HEK293 (cell line): ENCODE results near the gene GTF3C5.

Experiments
- AEBP2 ChIP-seq: fragments of 450-650 bp; formaldehyde crosslinking; IDR thresholded peaks from 2 replicates; pipeline ENCODE4 v1.5.1; 2016; ENCODE audit warnings: missing biosample characterization, missing genetic modification characterization, borderline replicate concordance
- BCL11A ChIP-seq: fragments of 450-650 bp; formaldehyde crosslinking; IDR thresholded peaks from 2 replicates; pipeline ENCODE4 v1.5.1; 2016; ENCODE audit warnings: low read depth, missing biosample characterization, missing genetic modification characterization
- BCL11B ChIP-seq: fragments of 450-650 bp; formaldehyde crosslinking; IDR thresholded peaks from 2 replicates; pipeline ENCODE4 v1.5.1; 2016; ENCODE audit warnings: low read depth, missing biosample characterization, missing genetic modification characterization
- GFI1B ChIP-seq: fragments of 450-650 bp; formaldehyde crosslinking; IDR thresholded peaks from 2 replicates; pipeline ENCODE4 v1.5.1; 2016; ENCODE audit warnings: missing biosample characterization, missing genetic modification characterization
- GLI4 ChIP-seq: fragments of 450-650 bp; formaldehyde crosslinking; IDR thresholded peaks from 2 replicates; pipeline ENCODE4 v1.5.1; 2016; ENCODE audit warnings: missing biosample characterization, missing genetic modification characterization
- GLIS2 ChIP-seq: fragments of 450-650 bp; formaldehyde crosslinking; IDR thresholded peaks from 2 replicates; pipeline ENCODE4 v1.5.1; 2016; ENCODE audit warnings: missing biosample characterization, missing genetic modification characterization
- IKZF3 ChIP-seq: fragments of 450-650 bp; IDR thresholded peaks from 2 replicates; pipeline ENCODE4 v1.5.0; 2018; ENCODE audit warnings: missing biosample characterization, mild to moderate bottlenecking, missing genetic modification characterization, moderate library complexity
- OVOL3 ChIP-seq: fragments of 450-650 bp; formaldehyde crosslinking; IDR thresholded peaks from 2 replicates; pipeline ENCODE4 v1.5.1; 2016; ENCODE audit warnings: missing biosample characterization, missing genetic modification characterization
- YY1 ChIP-seq: fragments of 450-650 bp; formaldehyde crosslinking; IDR thresholded peaks from 2 replicates; pipeline ENCODE4 v1.5.1; 2018; ENCODE audit warnings: missing biosample characterization, missing genetic modification characterization
- ZBTB11 ChIP-seq: fragments of 450-650 bp; formaldehyde crosslinking; conservative IDR thresholded peaks from 2 replicates; pipeline ENCODE4 v1.5.1; 2016; ENCODE audit warnings: low read depth, missing biosample characterization, missing genetic modification characterization
- ZBTB17 ChIP-seq: fragments of 450-650 bp; formaldehyde crosslinking; IDR thresholded peaks from 2 replicates; pipeline ENCODE4 v1.5.1; 2016; ENCODE audit warnings: missing biosample characterization, missing genetic modification characterization
- ZBTB26 ChIP-seq: fragments of 450-650 bp; formaldehyde crosslinking; optimal IDR thresholded peaks from 2 replicates; pipeline ENCODE3; 2016; ENCODE audit warnings: missing biosample characterization, mild to moderate bottlenecking, missing genetic modification characterization
- ZBTB8A ChIP-seq: fragments of 450-650 bp; formaldehyde crosslinking; IDR thresholded peaks from 2 replicates; pipeline ENCODE4 v1.5.1; 2016; ENCODE audit warnings: missing biosample characterization, missing genetic modification characterization
- ZEB2 ChIP-seq: fragments of 450-650 bp; formaldehyde crosslinking; IDR thresholded peaks from 2 replicates; pipeline ENCODE4 v1.5.1; 2016; ENCODE audit warnings: missing biosample characterization, missing genetic modification characterization
- ZFHX2 ChIP-seq: fragments of 450-650 bp; formaldehyde crosslinking; conservative IDR thresholded peaks from 2 replicates; pipeline ENCODE4 v1.5.1; 2016; ENCODE audit warnings: missing biosample characterization, missing genetic modification characterization
- ZNF132 ChIP-seq: fragments of 450-650 bp; formaldehyde crosslinking; IDR thresholded peaks from 2 replicates; pipeline ENCODE4 v1.5.1; 2017; ENCODE audit warnings: missing biosample characterization, missing genetic modification characterization, borderline replicate concordance
- ZNF140 ChIP-seq: fragments of 450-650 bp; formaldehyde crosslinking; IDR thresholded peaks from 2 replicates; pipeline ENCODE4 v1.5.1; 2016; ENCODE audit warnings: missing biosample characterization, missing genetic modification characterization
- ZNF157 ChIP-seq: fragments of 450-650 bp; formaldehyde crosslinking; IDR thresholded peaks from 2 replicates; pipeline ENCODE4 v1.5.1; 2016; ENCODE audit warnings: missing biosample characterization, missing genetic modification characterization
- ZNF174 ChIP-seq: fragments of 450-650 bp; formaldehyde crosslinking; IDR thresholded peaks from 2 replicates; pipeline ENCODE4 v1.5.0; 2017; ENCODE audit warnings: missing biosample characterization, mild to moderate bottlenecking, missing genetic modification characterization
- ZNF214 ChIP-seq: fragments of 450-650 bp; formaldehyde crosslinking; IDR thresholded peaks from 2 replicates; pipeline ENCODE4 v1.5.1; 2017; ENCODE audit warnings: missing biosample characterization, mild to moderate bottlenecking, missing genetic modification characterization, borderline replicate concordance
- ZNF239 ChIP-seq: fragments of 450-650 bp; formaldehyde crosslinking; IDR thresholded peaks from 2 replicates; pipeline ENCODE4 v1.5.1; 2016; ENCODE audit warnings: missing biosample characterization, missing genetic modification characterization
- ZNF24 ChIP-seq: fragments of 450-650 bp; formaldehyde crosslinking; IDR thresholded peaks from 2 replicates; pipeline ENCODE4 v1.5.1; 2016; ENCODE audit warnings: missing biosample characterization, missing genetic modification characterization
- ZNF280C ChIP-seq: fragments of 450-650 bp; formaldehyde crosslinking; IDR thresholded peaks from 2 replicates; pipeline ENCODE4 v1.5.1; 2016; ENCODE audit warnings: missing biosample characterization, missing genetic modification characterization
- ZNF302 ChIP-seq: fragments of 450-650 bp; formaldehyde crosslinking; IDR thresholded peaks from 2 replicates; pipeline ENCODE4 v1.5.1; 2016; ENCODE audit warnings: missing biosample characterization, missing genetic modification characterization, low read depth
- ZNF341 ChIP-seq: fragments of 450-650 bp; formaldehyde crosslinking; IDR thresholded peaks from 2 replicates; pipeline ENCODE4; 2016; ENCODE audit warnings: low read depth, missing biosample characterization, missing genetic modification characterization
- ZNF514 ChIP-seq: fragments of 450-650 bp; formaldehyde crosslinking; IDR thresholded peaks from 2 replicates; pipeline ENCODE4 v1.5.1; 2016; ENCODE audit warnings: missing biosample characterization, missing genetic modification characterization
- ZNF626 ChIP-seq: fragments of 450-650 bp; sonication (Bioruptor Pico); formaldehyde crosslinking; IDR thresholded peaks from 2 replicates; pipeline ENCODE4 v1.5.1; 2018; ENCODE audit warnings: missing biosample characterization, missing genetic modification characterization, inconsistent platforms
- ZNF660 ChIP-seq: fragments of 450-650 bp; IDR thresholded peaks from 2 replicates; pipeline ENCODE4 v1.5.1; 2018; ENCODE audit warnings: missing biosample characterization, mild to moderate bottlenecking, missing genetic modification characterization
- ZNF768 ChIP-seq: fragments of 450-650 bp; formaldehyde crosslinking; IDR thresholded peaks from 2 replicates; pipeline ENCODE4 v1.5.1; 2018; ENCODE audit warnings: missing biosample characterization, mild to moderate bottlenecking, missing genetic modification characterization
- ZNF792 ChIP-seq: fragments of 450-650 bp; formaldehyde crosslinking; IDR thresholded peaks from 2 replicates; pipeline ENCODE4 v1.5.1; 2016; ENCODE audit warnings: missing biosample characterization, missing genetic modification characterization

Gene GTF3C5

GRCh38 chr9:133030317-133031129 lies at the start of gene GTF3C5 (continued):
- TF ChIP-seq ZNF280C (tag by site-specific recombination) (no peak), ZNF626 (tag by site-specific recombination) (no peak; the same call in 1 of the 2 replicates), ZNF514 (tag by site-specific recombination) (no peak), ZNF24 (tag by site-specific recombination) (peak; percentile 93), ZNF768 (tag by site-specific recombination) (no peak), ZNF174 (peak; percentile 49; the same call in 1 of the 2 replicates), ZNF239 (tag by site-specific recombination) (no peak), ZBTB17 (tag by site-specific recombination) (peak; percentile 92), BCL11A (tag by site-specific recombination) (no peak), ZBTB26 (tag by site-specific recombination) (peak; percentile 64), ZNF302 (tag by site-specific recombination) (no peak), ZNF660 (tag by site-specific recombination) (peak; percentile 96), ZNF132 (tag by site-specific recombination) (no peak), YY1 (tag by site-specific recombination) (peak; percentile 98), ZEB2 (tag by site-specific recombination) (peak; percentile 56; the same call in 1 of the 2 replicates), AEBP2 (peak; percentile 73; the same call in 1 of the 2 replicates), ZBTB11 (peak; percentile 100), ZNF157 (tag by site-specific recombination) (no peak), ZNF214 (no peak), IKZF3 (tag by site-specific recombination) (peak; percentile 82), ZNF792 (tag by site-specific recombination) (peak; percentile 76; the same call in 1 of the 2 replicates), GLIS2 (tag by site-specific recombination) (peak; percentile 67), ZBTB8A (tag by site-specific recombination) (peak; percentile 65), ZNF140 (tag by site-specific recombination) (no peak), ZFHX2 (tag by site-specific recombination) (peak; percentile 54), GFI1B (peak; percentile 47; the same call in 1 of the 2 replicates), BCL11B (tag by site-specific recombination) (no peak), OVOL3 (tag by site-specific recombination) (peak; percentile 85; the same call in 1 of the 2 replicates), GLI4 (tag by site-specific recombination) (peak; percentile 98), ZNF341 (tag by site-specific recombination) (0 out of 2 replicates have a peak, but pooled peaks have one; percentile 36)
